Adrenal gland (tissue), 12 donors: ENCODE results near the gene MSLN. TPM values are rescaled to one million over a fixed set of nuclear protein-coding genes. Genes with fewer than 3 reads are reported as not detected.
A peak's percentile ranks its signal among the peaks of the same experiment; 100 is the strongest.

Experiments used
- DNase-seq, 7 donors: peaks; one replicate each; pipeline ENCODE4 v3.0.0-alpha.2; 2019 to 2020
- H3K27ac ChIP-seq, 5 donors: fragments of 200-600 bp; sonication (generic) in 4 of 5; 1 replicate in 3 of 5; 2 replicates in 2 of 5; pipeline versions ENCODE4 v1.5.1 to v1.8.0; 2016 to 2020; ENCODE audit warnings: mild to moderate bottlenecking in 1 of 5
- H3K27me3 ChIP-seq: fragments of 200-600 bp; 2 replicates; pipeline ENCODE4 v1.8.0; 2021
- H3K36me3 ChIP-seq, 2 donors: fragments of 200-600 bp; replicated peaks in 1 of 2; 1 replicate in 1 of 2; 2 replicates in 1 of 2; pipeline versions ENCODE4 v1.5.1 to v1.8.0; 2018 to 2022
- H3K4me1 ChIP-seq, 2 donors: fragments of 200-600 bp; replicated peaks in 1 of 2; 1 replicate in 1 of 2; 2 replicates in 1 of 2; pipeline versions ENCODE4 v1.5.1 to v1.8.0; 2018 to 2021
- H3K4me3 ChIP-seq, 4 donors: fragments of 200-600 bp; sonication (generic) in 3 of 4; one replicate each; pipeline ENCODE4 v1.5.1; 2016 to 2018
- H3K9me3 ChIP-seq, 3 donors: fragments of 200-600 bp; sonication (generic) in 1 of 3; replicated peaks in 1 of 3; 1 replicate in 2 of 3; 2 replicates in 1 of 3; pipeline versions ENCODE4 v1.5.1 to v1.8.0; 2016 to 2021
- POLR2A ChIP-seq, 2 donors: fragments of 450-650 bp; IDR thresholded peaks; one replicate each; pipeline ENCODE4 v1.6.1; 2017; ENCODE audit warnings: antibody characterized with exemption in 2 of 2, mild to moderate bottlenecking in 2 of 2, moderate library complexity in 1 of 2
- WGBS, 4 donors: extraction: QIAGEN DNeasy Blood & Tissue Kit in 2 of 4; methylation state at CpG; one replicate each; pipeline versions ENCODE4 v1.1.5 to v1.1.7; 2013 to 2017; 5-methylcytosine and 5-hydroxymethylcytosine counted together
- intact Hi-C, 2 donors: fragments of 100-400 bp; cut with DNase I; formaldehyde crosslinking; loops; one replicate each; pipeline versions ENCODE4 v1.14.1 to v1.15.0; 2022 to 2023
- polyA plus RNA-seq, 3 donors: library from polyadenylated mRNA; stranded (reverse); fragments of 200-250 nt in 2 of 3; fragments of 350-450 nt in 1 of 3; fragmentation: Illumina TruSeq in 1 of 3; extraction: RNeasy Lipid Tissue Mini Kit (QIAGEN cat#74804) in 1 of 3; gene quantifications; one replicate each; pipeline ENCODE4 v1.2.3, GENCODE V29; 2013 to 2014
- total RNA-seq, 9 donors: library from RNA; depleted of rRNA in 4 of 9; stranded (reverse); fragments of >200 nt in 4 of 9; fragments of 120-200 nt in 1 of 9; fragmentation: NEBNext Ultra II Directional in 1 of 9; extraction: Animal tissue kit (Norgen Biotek cat#: 25700) in 1 of 9; gene quantifications; one replicate each; pipeline versions ENCODE4 v1.1.0 to v1.2.4, GENCODE V29; 2013 to 2023
- TF ChIP-seq, protein P1 (sequence below), 6 experiments: fragments of 450-650 bp in 4 of 6; fragments of 200-600 bp in 2 of 6; sonication (generic) in 1 of 6; IDR thresholded peaks; 1 replicate in 5 of 6; 2 replicates in 1 of 6; pipeline versions ENCODE4 v1.5.1 to v1.8.0; 2016 to 2021; ENCODE audit warnings: antibody characterized with exemption in 6 of 6, mild to moderate bottlenecking in 2 of 6, moderate library complexity in 1 of 6
- donor health status: healthy with polysubstance abuse.
- donor health status: Bipolar disorder and iron deficiency.
- donor health status: DM: yes; HTN: yes; CAD: no.
- donor health status: DM: no; HTN: no; CAD: no.
- donor health status: DM: no; HTN: no; CAD: no.
- donor health status: DM: yes; HTN: yes; CAD: no.

MSLN gene
- total and polyA plus RNA-seq, 12 donors = 0.13 to 0.46 (median 0.30) TPM; not detected in 8

DNA sequence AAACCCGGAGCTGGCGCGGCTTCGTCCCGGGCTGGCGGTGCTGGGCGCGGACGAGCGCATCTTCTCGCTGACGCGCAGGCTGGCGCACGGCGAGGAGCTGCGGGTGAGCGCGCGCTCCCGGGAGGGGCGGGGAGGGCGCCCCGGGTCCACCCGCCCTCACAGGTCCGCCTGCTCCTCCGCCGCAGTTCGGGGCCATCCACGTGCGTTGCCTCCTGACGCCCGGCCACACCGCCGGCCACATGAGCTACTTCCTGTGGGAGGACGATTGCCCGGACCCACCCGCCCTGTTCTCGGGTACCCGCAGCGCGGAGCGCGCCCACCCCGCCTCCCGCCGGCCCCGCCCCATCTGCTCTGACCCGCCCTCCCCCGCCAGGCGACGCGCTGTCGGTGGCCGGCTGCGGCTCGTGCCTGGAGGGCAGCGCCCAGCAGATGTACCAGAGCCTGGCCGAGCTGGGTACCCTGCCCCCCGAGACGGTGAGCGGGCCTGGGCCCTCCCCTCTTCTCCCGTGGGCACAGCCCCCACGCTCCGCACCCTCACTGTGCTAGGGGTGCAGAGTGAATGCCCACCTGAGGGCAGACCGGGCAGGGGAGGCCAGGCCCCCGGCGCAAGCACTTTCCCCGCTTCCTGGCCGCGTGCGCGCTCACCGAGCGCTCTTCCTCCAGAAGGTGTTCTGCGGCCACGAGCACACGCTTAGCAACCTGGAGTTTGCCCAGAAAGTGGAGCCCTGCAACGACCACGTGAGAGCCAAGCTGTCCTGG lies 32.2 kb upstream of the MSLN start:
- Histone ChIP-seq H3K4me3 (peak overlapping the region in 1 of 4 donors; percentile 64), H3K27ac (peak overlapping the region in 2 of 5 donors; percentile 22 to 65), H3K27me3 (no peaks in the 10 kb centered on the region), H3K36me3 (peaks cover 0 to 16% of the 10 kb centered on the region in 2 donors), H3K9me3 (no peaks in the 10 kb centered on the region), H3K4me1 (peaks cover 16 to 19% of the 10 kb centered on the region in 2 donors)
- DNase-seq = peak in 6 of 7 donors; percentile 49 to 84 (median 64)
- TF ChIP-seq, protein P1, sequence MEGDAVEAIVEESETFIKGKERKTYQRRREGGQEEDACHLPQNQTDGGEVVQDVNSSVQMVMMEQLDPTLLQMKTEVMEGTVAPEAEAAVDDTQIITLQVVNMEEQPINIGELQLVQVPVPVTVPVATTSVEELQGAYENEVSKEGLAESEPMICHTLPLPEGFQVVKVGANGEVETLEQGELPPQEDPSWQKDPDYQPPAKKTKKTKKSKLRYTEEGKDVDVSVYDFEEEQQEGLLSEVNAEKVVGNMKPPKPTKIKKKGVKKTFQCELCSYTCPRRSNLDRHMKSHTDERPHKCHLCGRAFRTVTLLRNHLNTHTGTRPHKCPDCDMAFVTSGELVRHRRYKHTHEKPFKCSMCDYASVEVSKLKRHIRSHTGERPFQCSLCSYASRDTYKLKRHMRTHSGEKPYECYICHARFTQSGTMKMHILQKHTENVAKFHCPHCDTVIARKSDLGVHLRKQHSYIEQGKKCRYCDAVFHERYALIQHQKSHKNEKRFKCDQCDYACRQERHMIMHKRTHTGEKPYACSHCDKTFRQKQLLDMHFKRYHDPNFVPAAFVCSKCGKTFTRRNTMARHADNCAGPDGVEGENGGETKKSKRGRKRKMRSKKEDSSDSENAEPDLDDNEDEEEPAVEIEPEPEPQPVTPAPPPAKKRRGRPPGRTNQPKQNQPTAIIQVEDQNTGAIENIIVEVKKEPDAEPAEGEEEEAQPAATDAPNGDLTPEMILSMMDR (IDR thresholded peaks at IDR 0.05) = no peak
- no peak for TF ChIP-seq POLR2A (IDR thresholded peaks at IDR 0.05)
- 1 to 2% (median 1%) methylated on average over 17 to 80 of the region's 80 CpGs; no CpG with 5 or more reads in 1 of the 4 donors for WGBS, 4 donors
- intact Hi-C loops = no loop called here

DNA sequence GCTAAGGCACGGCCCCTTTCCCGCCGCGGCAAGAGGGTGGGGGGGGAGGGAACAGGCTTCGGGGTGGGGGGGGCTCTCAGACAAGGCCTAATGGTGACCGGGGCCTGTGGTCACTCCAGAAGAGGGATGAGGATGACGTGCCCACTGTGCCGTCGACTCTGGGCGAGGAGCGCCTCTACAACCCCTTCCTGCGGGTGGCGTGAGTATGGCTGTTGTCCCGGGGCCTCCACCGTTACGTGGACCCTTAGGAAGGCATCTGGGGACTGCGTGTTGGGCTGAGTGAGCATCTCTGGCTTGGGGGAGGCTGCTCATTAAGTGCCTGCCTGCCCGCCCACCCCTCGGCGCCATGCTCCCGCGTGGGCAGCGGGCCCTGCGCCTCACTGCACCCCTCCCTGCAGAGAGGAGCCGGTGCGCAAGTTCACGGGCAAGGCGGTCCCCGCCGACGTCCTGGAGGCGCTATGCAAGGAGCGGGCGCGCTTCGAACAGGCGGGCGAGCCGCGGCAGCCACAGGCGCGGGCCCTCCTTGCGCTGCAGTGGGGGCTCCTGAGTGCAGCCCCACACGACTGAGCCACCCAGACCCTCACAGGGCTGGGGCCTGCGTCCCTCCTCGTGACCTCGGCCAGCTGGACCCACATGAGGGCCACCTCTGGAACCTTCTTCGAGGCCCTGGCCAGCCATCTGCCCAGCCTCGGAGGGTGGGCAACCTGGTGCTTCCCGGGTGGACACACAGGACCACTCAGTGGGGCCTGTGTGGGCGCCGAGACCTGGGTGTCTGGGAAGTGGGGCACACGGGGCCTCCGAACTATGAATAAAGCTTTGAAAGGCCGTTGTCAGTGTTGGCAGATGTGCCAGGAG lies 31.4 kb upstream of the MSLN start:
- Histone ChIP-seq H3K4me1 (peaks cover 16 to 19% of the 10 kb centered on the region in 2 donors), H3K27me3 (no peaks in the 10 kb centered on the region), H3K27ac (no peak overlapping the region), H3K9me3 (no peaks in the 10 kb centered on the region), H3K36me3 (peaks cover 0 to 24% of the 10 kb centered on the region in 2 donors), H3K4me3 (no peak overlapping the region)
- intact Hi-C loops = no loop called here
- TF ChIP-seq, protein P1 (IDR thresholded peaks at IDR 0.05) = no peak
- no peak for TF ChIP-seq POLR2A (IDR thresholded peaks at IDR 0.05)
- 51 to 88% (median 59%) methylated on average over 26 to 55 of the region's 55 CpGs for WGBS, 4 donors
- DNase-seq = peak in 3 of 7 donors; percentile 9 to 63 (median 23)

DNA sequence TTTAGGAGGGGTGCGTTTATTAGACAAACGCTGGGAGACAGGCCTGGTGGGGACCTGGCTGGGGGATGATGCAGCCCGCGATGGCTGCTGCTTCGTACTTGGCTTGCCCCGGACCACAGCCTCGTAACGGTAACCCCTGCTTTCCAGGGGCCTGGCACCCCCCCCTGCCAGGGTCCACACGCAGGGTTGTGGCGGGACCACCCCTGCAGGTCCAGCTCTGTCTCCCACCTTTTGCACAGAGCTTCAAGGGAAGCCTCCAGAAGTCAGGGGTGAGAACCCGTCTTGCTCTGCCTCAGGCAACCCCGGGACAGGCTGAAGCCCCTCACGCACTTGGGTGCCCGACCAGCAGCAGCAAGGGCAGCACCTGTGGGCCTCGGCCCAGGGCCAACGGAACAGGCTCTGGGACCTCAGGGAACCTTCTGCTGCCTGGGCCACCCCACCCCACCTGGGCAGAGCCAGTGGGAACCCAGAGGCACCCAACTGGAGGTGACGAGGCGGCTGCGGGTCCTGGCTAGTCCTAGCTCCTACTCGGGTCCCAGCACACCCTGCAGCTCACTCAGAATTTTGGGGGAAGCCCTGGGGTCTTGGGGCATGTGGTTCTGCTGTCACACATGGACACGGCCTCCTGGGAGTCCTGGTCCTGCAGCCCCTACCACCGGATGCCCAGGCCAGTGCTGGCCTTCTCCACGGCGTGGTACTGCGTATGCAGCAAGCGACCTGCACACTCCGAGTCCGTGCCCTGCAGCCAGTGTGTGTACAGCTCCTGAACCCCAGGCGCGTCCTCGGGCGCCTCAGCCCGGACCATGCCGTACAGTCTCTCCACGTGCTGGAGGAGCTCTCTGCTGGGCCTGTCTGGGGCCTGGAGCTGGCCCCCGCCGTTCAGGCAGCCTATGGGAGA lies 30.5 kb upstream of the MSLN start:
- H3K36me3 ChIP-seq = peaks cover 0 to 33% of the 10 kb centered on the region in 2 donors

More for the DNA sequence above, 30.5 kb upstream of the MSLN start:
- intact Hi-C loops = no loop called here
- no peaks in the 10 kb centered on the region for H3K27me3 ChIP-seq
- 86 to 92% (median 88%) methylated on average over 11 to 37 of the region's 37 CpGs for WGBS, 4 donors
- H3K4me1 ChIP-seq = peaks cover 16 to 19% of the 10 kb centered on the region in 2 donors
- H3K4me3 ChIP-seq = no peak overlapping the region
- no peaks in the 10 kb centered on the region for H3K9me3 ChIP-seq
- DNase-seq = peak in 2 of 7 donors; percentile 10 to 23
- H3K27ac ChIP-seq = no peak overlapping the region
- TF ChIP-seq, protein P1 (IDR thresholded peaks at IDR 0.05) = no peak
- no peak for TF ChIP-seq POLR2A (IDR thresholded peaks at IDR 0.05)
